Spinal cord (tissue), 10 donors: ENCODE data around the gene COG5. TPM values are rescaled to one million over a fixed set of nuclear protein-coding genes. Genes with fewer than 3 reads are reported as not detected.

Source experiments
- DNase-seq, 6 donors: peaks; one replicate each; pipeline versions ENCODE4 v3.0.0 to v3.0.0-alpha.2; 2013 to 2015; ENCODE audit warnings: low spot score in 6 of 6, low read depth in 4 of 6
- H3K27ac ChIP-seq: one replicate; pipeline ENCODE4 v1.5.1; 2013; ENCODE audit warnings: low read depth, low read length, control low read depth
- H3K27me3 ChIP-seq: one replicate; pipeline ENCODE4 v1.6.1; 2013; ENCODE audit warnings: low read length; ENCODE audit not compliant: control insufficient read depth, insufficient read depth
- H3K36me3 ChIP-seq: one replicate; pipeline ENCODE4 v1.6.1; 2013; ENCODE audit warnings: low read length; ENCODE audit not compliant: control insufficient read depth, insufficient read depth
- H3K4me1 ChIP-seq: one replicate; pipeline ENCODE4 v1.6.1; 2013; ENCODE audit warnings: low read length; ENCODE audit not compliant: control insufficient read depth, insufficient read depth
- H3K4me3 ChIP-seq: one replicate; pipeline ENCODE4 v1.5.1; 2013; ENCODE audit warnings: low read depth, low read length, control low read depth
- H3K9me3 ChIP-seq: one replicate; pipeline ENCODE4 v1.6.1; 2013; ENCODE audit warnings: low read length; ENCODE audit not compliant: control insufficient read depth, insufficient read depth
- WGBS: methylation state at CpG from one replicate; pipeline ENCODE4 v1.1.5; 2013; ENCODE audit warnings: missing lambda C conversion rate; ENCODE audit not compliant: insufficient coverage; 5-methylcytosine and 5-hydroxymethylcytosine counted together
- polyA plus RNA-seq, 2 donors: library from polyadenylated mRNA; unstranded; fragments of 120-200 nt; gene quantifications; one replicate each; pipeline ENCODE4 v1.2.1, GENCODE V29; 2013; ENCODE audit not compliant: insufficient read length in 2 of 2
- total RNA-seq, 2 donors: library from RNA; depleted of rRNA in 1 of 2; stranded (reverse); fragments of 120-200 nt in 1 of 2; fragments of >200 nt in 1 of 2; gene quantifications; one replicate each; pipeline versions ENCODE4 v1.2.3 to v1.2.4, GENCODE V29; 2013 to 2014
- donor health status: healthy.

Gene COG5
- total and polyA plus RNA-seq, 4 donors = 18.9 to 48.2 (median 31.5) TPM

DNA sequence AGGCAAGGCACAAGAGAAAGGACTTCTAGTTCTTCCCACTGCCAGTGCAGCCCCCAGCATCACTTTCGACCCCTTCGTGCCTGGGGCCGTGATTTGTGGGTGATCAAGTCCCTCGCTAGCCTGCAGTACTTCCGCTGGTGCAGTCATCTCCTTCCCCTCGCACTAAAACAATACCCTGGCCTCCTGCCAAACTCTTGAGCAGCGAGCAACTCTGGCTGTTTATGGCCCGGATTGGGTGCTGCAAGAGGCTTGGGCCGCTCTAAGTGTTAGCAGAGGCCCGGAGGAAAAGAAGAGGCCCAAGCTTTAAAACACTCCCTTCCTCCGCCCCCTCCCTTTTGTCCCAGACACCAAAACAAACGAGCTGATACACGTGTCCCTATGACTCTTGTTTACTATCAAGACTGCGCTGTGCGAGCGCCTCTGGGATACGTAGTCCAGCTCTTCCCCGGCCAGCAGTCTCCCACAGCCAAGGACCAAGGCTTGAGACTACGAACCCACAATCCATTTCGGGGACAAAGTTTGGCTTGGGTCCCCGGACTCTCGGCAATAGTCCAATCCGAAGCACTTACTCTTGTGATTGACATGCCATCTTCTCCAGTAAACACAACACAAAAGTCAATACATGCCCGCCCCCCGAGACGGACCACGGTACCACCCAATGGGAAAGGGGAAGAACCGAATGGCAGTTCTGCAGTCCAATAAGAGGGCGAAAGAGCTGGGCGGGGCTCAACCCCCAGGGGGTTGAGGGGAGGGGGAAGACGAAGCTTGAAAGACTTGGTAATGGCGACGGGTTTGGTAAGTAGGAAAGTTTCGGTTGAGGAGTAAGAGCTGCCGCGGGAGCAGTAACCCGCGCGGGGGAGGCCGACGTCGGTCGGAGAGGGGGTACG lies 395.2 kb downstream of the COG5 start, which contains the start of gene HBP1:
Gene HBP1 (plus strand): TSS at position 771 of the 887 bp plus-strand sequence. CDS start 10,891 bp downstream, outside the sequence.
- peak within 1 kb of the TSS; percentile 87 for H3K4me3 ChIP-seq
- peaks cover 14% of the 10 kb centered on the region for H3K4me1 ChIP-seq
- H3K27ac ChIP-seq = peak within 1 kb of the TSS; percentile 100
- peak; percentile 100 for DNase-seq
- H3K36me3 ChIP-seq = no peaks in the 10 kb centered on the region
- no peaks in the 10 kb centered on the region for H3K9me3 ChIP-seq
- WGBS = under 1% methylated on average over 38 of the region's 44 CpGs
- no peaks in the 10 kb centered on the region for H3K27me3 ChIP-seq

DNA sequence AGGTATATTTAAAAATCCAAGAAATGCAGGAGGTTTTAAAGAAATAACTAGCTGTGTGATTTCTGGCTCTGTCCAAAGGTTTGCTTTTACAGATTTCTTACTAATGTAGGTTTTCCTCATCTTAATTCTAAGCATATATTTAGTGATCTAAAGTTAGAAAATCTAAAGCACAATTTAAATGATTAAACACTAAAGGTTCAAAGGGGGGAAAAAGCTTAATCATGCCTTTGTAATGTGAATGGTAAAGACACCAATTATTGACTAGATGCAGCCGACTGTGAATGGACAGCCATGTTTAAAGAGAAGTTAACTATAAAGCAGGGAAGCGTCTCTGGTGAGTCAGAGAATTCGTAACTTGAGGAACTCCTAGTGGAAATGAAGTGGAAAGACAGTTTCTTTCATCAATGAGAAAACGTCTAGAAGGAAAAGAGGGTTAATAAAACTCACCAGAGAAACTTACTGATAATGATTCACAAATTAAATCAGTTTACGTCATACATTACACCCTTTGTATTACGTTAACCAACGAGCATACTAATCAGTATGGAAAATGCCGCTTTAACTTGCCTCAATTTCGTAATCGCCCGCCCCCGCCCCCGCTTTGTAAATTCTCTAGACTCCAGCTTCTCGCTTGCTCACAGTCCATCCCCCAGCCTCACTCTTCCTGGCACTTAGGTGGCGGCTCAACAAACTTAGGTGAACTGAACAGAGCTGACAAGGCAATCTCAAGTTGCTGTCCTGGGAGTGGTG lies 396.1 kb downstream of the COG5 start:
- 0% methylated on average over 14 of the region's 15 CpGs for WGBS
- DNase-seq = peak; percentile 33 to 84 (median 54)
- H3K36me3 ChIP-seq = no peaks in the 10 kb centered on the region
- peak overlapping the region; percentile 79 for H3K4me3 ChIP-seq
- H3K9me3 ChIP-seq = no peaks in the 10 kb centered on the region
- peaks cover 14% of the 10 kb centered on the region for H3K4me1 ChIP-seq
- H3K27me3 ChIP-seq = no peaks in the 10 kb centered on the region
- H3K27ac ChIP-seq = peak overlapping the region; percentile 97

- WGBS = no CpG with 5 or more reads among the region's 5 CpGs
- no peaks in the 10 kb centered on the region for H3K9me3 ChIP-seq
Observed at GRCh38 chr7:107166736-107167426, 396.8 kb downstream of the COG5 start.

DNA sequence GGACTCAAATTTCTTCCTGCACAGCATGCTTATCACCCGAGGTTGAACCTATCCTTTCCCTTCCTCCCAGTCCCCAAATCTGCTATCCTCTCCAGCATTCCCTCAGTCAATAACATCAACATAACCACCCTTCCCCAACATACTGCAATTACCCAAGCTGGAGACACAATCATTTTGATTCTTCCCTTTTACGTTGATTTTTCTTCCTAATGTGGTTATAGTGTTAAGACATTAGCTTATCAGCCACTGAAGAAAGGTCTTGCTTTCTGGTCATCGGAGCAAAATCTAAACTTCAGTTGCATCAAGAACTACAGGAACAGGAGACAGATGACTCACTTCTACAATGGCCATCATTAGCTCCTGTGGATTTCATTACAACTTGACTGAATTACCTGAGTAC lies 398.4 kb downstream of the COG5 start:
- 18% methylated on average over 1 of the region's 3 CpGs for WGBS

More at GRCh38 chr7:107166736-107167426, 396.8 kb downstream of the COG5 start:
- Histone ChIP-seq H3K4me1 (peaks cover 14% of the 10 kb centered on the region), H3K36me3 (no peaks in the 10 kb centered on the region), H3K4me3 (peak overlapping the region; percentile 79), H3K27me3 (no peaks in the 10 kb centered on the region), H3K27ac (peak overlapping the region; percentile 97)
- no peak for DNase-seq

GRCh38 chr7:107164092-107164491 lies 399.6 kb downstream of the COG5 start:
- WGBS = no CpG with 5 or more reads among the region's 2 CpGs
- no peak for DNase-seq
- no peak overlapping the region for H3K4me3 ChIP-seq
- H3K4me1 ChIP-seq = peaks cover 6% of the 10 kb centered on the region
- no peaks in the 10 kb centered on the region for H3K27me3 ChIP-seq
- H3K9me3 ChIP-seq = no peaks in the 10 kb centered on the region
- no peaks in the 10 kb centered on the region for H3K36me3 ChIP-seq
- H3K27ac ChIP-seq = no peak overlapping the region

More for the DNA sequence above, 398.4 kb downstream of the COG5 start:
- H3K4me3 ChIP-seq = no peak overlapping the region
- H3K4me1 ChIP-seq = peaks cover 6% of the 10 kb centered on the region
- no peaks in the 10 kb centered on the region for H3K9me3 ChIP-seq
- H3K27me3 ChIP-seq = no peaks in the 10 kb centered on the region
- DNase-seq = no peak
- no peaks in the 10 kb centered on the region for H3K36me3 ChIP-seq
- no peak overlapping the region for H3K27ac ChIP-seq

- Histone ChIP-seq H3K36me3 (no peaks in the 10 kb centered on the region), H3K27me3 (no peaks in the 10 kb centered on the region), H3K27ac (no peak overlapping the region), H3K4me3 (no peak overlapping the region), H3K9me3 (no peaks in the 10 kb centered on the region), H3K4me1 (no peaks in the 10 kb centered on the region)
- DNase-seq = no peak
- no CpG with 5 or more reads among the region's 5 CpGs for WGBS
Observed at GRCh38 chr7:107162475-107162874, 401.2 kb downstream of the COG5 start.

DNA sequence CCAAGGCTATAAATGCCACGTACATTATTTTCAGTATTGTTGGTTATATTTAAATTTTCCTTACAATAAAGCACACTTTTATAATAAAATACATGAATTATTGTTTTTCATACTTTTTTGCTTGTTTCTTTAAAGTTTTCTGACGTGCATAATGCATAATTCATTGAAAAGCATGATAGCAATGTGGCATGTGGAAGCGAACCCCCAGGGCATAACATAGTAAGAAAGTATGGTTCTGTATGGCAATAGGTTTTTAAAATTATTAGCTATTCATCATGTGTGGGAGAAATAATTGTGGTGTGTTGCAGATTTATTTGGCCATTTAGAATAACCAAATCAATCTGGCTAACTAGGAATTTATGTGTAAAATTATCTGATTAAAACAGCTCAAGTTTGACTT lies 402.3 kb downstream of the COG5 start:
- Histone ChIP-seq H3K27ac (no peak overlapping the region), H3K4me3 (no peak overlapping the region), H3K9me3 (no peaks in the 10 kb centered on the region), H3K27me3 (no peaks in the 10 kb centered on the region), H3K4me1 (no peaks in the 10 kb centered on the region), H3K36me3 (no peaks in the 10 kb centered on the region)
- WGBS = no CpG with 5 or more reads among the region's 3 CpGs
- no peak for DNase-seq

DNA sequence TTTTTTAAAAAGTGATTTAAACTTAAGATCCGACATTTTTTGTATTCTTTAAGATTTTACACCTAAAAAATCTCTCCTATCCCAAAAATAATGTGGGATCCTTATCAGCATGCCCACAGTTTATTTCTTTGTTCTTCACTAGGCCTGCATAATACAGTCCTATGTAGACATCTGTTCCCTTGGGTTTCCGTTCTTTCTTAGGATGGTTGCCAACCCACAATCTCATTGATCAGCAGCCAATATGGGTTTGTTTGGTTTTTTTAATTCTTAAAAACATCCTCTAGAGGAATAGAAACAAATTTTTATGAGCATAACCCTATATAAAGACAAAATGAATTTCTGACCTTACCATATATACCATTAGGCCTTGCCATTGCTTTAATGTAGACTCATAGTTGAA lies 403.3 kb downstream of the COG5 start:
- WGBS = no CpG with 5 or more reads among the region's 2 CpGs
- Histone ChIP-seq H3K4me1 (no peaks in the 10 kb centered on the region), H3K27me3 (no peaks in the 10 kb centered on the region), H3K27ac (no peak overlapping the region), H3K4me3 (no peak overlapping the region), H3K36me3 (no peaks in the 10 kb centered on the region), H3K9me3 (no peaks in the 10 kb centered on the region)
- DNase-seq = peak in 1 of 6 donors; percentile 64

DNA sequence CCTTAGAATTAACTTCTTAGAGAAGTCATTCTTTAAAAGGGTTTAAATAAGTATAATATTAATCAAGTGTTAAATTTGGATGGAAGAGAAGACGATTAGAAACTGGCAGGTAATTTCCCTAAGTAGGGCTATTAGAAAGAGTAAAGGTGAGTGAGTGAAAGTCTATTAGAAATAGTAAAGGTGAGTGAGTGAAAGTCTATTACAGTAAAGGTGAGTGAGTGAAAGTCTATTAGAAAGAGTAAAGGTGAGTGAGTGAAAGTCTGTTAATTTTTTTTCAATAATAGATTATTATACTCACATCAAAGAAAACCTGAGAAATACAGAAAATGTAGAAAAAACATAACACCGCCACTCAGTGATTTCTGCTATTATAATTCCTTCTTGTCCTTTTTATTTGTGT lies 405.7 kb downstream of the COG5 start:
- 67% methylated on average over 1 of the region's 2 CpGs for whole genome bisulfite sequencing
- H3K4me1 ChIP-seq = no peaks in the 10 kb centered on the region
- DNase-seq = no peak
- no peak overlapping the region for H3K27ac ChIP-seq
- no peaks in the 10 kb centered on the region for H3K36me3 ChIP-seq
- no peaks in the 10 kb centered on the region for H3K27me3 ChIP-seq
- H3K9me3 ChIP-seq = no peaks in the 10 kb centered on the region
- H3K4me3 ChIP-seq = no peak overlapping the region
